ENCODE measurements around the gene SLC16A5. TPM values are rescaled to one million over a fixed set of nuclear protein-coding genes. Genes with fewer than 3 reads are reported as not detected.
A peak's percentile ranks its signal among the peaks of the same experiment; 100 is the strongest.
"Not testable (repeated sequence)": the region's sequence is repeated elsewhere in the genome, so short reads cannot be mapped to it uniquely, and the experiment has no call there.

SLC16A5 gene
- total RNA-seq, 2 experiments from 2014 or later, result 6.0 to 6.5 TPM

DNA sequence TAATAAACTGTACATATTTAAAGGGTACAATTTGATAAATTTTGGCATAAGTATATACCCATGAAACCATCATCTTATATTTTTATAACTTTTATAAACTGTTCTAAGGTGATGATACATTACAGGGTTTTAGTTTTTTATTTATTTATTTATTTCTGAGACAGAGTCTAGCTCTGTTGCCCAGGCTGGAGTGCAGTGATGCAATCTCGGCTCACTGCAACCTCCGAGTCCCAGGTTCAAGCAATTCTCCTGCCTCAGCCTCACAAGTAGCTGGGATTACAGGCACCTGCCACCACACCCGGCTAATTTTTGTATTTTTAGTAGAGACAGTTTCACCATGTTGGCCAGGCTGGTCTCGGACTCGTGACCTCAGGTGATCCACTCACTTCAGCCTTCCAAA, 40.2 kb downstream of the SLC16A5 start:
- H3K27ac Mint-ChIP-seq; intact Hi-C loops (cut with DNase I, micrococcal nuclease); H3K9me3 Mint-ChIP-seq (ENCODE audit: low read depth); H3K27me3 Mint-ChIP-seq; DNase-seq; ATAC-seq; POLR2A ChIA-PET; H3K4me3 Mint-ChIP-seq: not testable (repeated sequence)
- Mint-ChIP-seq H3K36me3 (ENCODE audit: low read depth) (peaks cover 26% of the 10 kb centered on the region), H3K4me1 (peaks cover 38% of the 10 kb centered on the region)
- CTCF ChIA-PET, result interaction anchor here (0.8 to 7.0 kb wide), 4 partner anchors 12 to 1601 kb away, joined by 3 to 72 read pairs (median 30); no protein-coding TSS in a partner anchor

- ChIA-PET POLR2A (no interaction called here), CTCF (interaction anchor here (1.4 to 7.0 kb wide), 3 partner anchors 13 to 167 kb away, joined by 5 to 72 read pairs (median 6); no protein-coding TSS in a partner anchor)
- no peaks in the 10 kb centered on the region for H3K9me3 Mint-ChIP-seq (ENCODE audit: low read depth)
- ATAC-seq (no peak), DNase-seq (no peak)
- no peak overlapping the region for H3K27ac Mint-ChIP-seq
- H3K4me3 Mint-ChIP-seq, result no peak overlapping the region
- H3K4me1 Mint-ChIP-seq, result peaks cover 34% of the 10 kb centered on the region
- peaks cover 25% of the 10 kb centered on the region for H3K36me3 Mint-ChIP-seq (ENCODE audit: low read depth)
- intact Hi-C loops (cut with DNase I, micrococcal nuclease), result no loop called here
- no peaks in the 10 kb centered on the region for H3K27me3 Mint-ChIP-seq
Observed at GRCh38 chr17:75128694-75129505, 41.1 kb downstream of the SLC16A5 start.

DNA sequence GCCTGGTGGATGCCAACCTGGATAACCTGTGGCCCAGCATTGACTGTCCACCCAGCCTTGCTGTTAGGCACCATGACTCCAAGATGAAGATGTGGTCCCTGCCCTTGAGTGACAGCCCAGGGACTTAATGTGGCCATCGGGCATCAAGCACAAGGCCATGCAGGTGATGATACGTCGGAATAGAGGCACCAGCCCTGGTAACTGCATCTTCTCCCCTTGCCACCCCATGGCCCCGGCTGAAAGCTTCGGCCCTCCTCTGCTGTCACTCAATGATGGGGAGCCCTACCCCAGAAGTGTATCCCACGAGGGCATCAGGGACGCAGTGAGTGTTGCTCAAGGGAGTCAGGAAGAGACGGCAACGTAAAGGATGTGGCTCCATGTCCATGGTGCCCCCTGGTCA, 41.8 kb downstream of the SLC16A5 start:
- ATAC-seq (no peak), DNase-seq (no peak)
- intact Hi-C loops (cut with DNase I, micrococcal nuclease), result no loop called here
- Mint-ChIP-seq H3K4me1 (peaks cover 27% of the 10 kb centered on the region), H3K36me3 (ENCODE audit: low read depth) (peaks cover 20% of the 10 kb centered on the region), H3K27me3 (no peaks in the 10 kb centered on the region), H3K27ac (no peak overlapping the region), H3K9me3 (ENCODE audit: low read depth) (no peaks in the 10 kb centered on the region), H3K4me3 (peak overlapping the region; percentile 51)
- ChIA-PET CTCF (interaction anchor here (0.7 to 7.0 kb wide), 8 partner anchors 11 to 168 kb away, joined by 3 to 72 read pairs (median 4); partner anchors contain the start of gene ARMC7), POLR2A (no interaction called here)

DNA sequence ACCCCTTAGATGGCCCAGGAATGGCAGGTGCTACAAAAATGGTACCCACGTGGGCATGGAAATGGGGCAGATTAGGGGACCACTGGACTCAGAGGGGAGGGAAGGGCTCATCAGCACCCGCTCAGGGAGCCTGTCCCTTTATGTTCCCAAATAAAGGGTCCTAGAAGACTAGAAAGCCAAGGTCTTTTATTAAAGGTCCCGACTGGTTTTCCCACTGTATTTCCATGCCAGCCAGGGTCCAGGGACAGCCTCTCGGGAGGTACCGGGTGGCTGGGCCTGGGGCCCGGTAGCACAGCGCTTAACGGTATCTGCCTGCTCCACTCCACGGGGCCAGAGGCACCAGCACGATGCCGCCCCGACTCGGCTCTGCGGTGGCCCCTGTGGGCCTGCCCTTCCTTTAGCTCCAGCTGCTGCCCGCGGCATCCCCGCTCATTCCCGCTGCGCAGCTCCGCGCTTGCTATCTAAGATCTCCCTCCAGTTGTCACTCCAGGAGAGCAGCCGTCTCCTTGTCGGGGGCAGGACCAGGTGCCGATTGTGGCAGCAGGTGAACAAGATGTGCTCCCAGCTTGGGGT, 42.4 kb downstream of the SLC16A5 start:
- peaks cover 19% of the 10 kb centered on the region for H3K36me3 Mint-ChIP-seq (ENCODE audit: low read depth)
- ATAC-seq, result no peak
- intact Hi-C loops (cut with DNase I, micrococcal nuclease), result loop anchor here (5.0 kb wide), 2 partner anchors 63 to 168 kb away; no protein-coding TSS in a partner anchor

GRCh38 chr17:75130632-75131277, 43.0 kb downstream of the SLC16A5 start:
- POLR2A ChIA-PET, result interaction anchor here (0.5 to 1.8 kb wide), 5 partner anchors 14 to 207 kb away, joined by 3 to 9 read pairs (median 4); partner anchors contain the start of gene JPT1
- Mint-ChIP-seq H3K36me3 (ENCODE audit: low read depth) (peaks cover 19% of the 10 kb centered on the region), H3K27me3 (no peaks in the 10 kb centered on the region)

More for the DNA sequence above, 42.4 kb downstream of the SLC16A5 start:
- Mint-ChIP-seq H3K9me3 (ENCODE audit: low read depth) (no peaks in the 10 kb centered on the region), H3K4me1 (peaks cover 22% of the 10 kb centered on the region), H3K4me3 (peak overlapping the region; percentile 83), H3K27me3 (no peaks in the 10 kb centered on the region), H3K27ac (peak overlapping the region; percentile 90)
- ChIA-PET POLR2A (interaction anchor here (1.1 to 1.8 kb wide), 2 partner anchors 16 to 24 kb away, joined by 4 to 8 read pairs; partner anchors contain the start of gene JPT1), CTCF (interaction anchor here (0.7 to 7.0 kb wide), 13 partner anchors 10 to 168 kb away, joined by 3 to 72 read pairs (median 4); partner anchors contain the start of genes ARMC7, GGA3 and MRPS7)
- DNase-seq, result no peak

DNA sequence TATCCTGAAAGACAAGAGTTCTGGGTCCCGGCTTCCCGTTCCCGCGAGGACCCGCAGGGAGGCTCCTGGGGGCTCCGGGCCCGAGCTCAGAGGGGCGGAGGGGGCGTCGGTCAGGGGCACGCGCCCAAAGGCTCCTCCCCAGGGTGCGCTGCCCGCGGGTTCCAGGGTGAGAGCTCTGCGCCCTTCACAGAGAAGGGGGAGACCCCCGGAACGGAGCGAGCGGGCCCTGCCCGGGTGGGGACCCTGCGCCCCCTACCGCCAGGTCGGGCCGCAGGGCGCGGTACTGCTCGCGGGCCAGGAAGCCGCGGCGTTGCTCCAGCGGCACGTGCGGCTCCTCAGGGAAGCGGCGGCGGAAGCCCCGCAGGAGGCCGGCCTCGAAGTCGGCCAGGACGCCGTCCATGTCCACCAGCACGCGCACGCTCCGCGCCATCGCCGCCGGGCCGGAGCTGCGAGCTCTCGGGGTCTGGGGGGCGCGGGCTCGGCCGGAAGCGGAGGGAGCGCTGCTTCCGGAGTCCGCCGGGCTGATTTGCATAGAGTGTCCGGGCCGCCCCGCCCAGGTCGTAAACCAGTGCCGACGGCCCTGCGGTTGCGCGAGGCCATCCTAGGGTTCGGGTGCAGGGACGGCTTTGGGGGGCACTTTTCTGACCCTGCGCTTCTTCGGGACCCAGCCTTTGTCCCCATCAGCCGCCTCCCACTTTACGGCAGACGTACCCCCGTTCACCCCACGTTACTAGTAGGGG, 43.7 kb downstream of the SLC16A5 start, which contains the start of gene NT5C:
Gene NT5C, minus strand, starts transcription at position 465 of the 740 bp plus-strand sequence. Its CDS starts 35 bp downstream, at position 430.
- ChIA-PET POLR2A (interaction anchor here (0.5 to 1.8 kb wide), 5 partner anchors 13 to 207 kb away, joined by 3 to 9 read pairs (median 4); partner anchors contain the start of gene JPT1), CTCF (interaction anchor here (0.6 to 7.0 kb wide), 22 partner anchors 11 to 281 kb away, joined by 3 to 72 read pairs (median 4); partner anchors contain the start of genes ARMC7, GGA3 and MRPS7)
- peak within 1 kb of the TSS; percentile 90 for H3K27ac Mint-ChIP-seq
- H3K4me3 Mint-ChIP-seq, result peak within 1 kb of the TSS; percentile 83
- peaks cover 23% of the 10 kb centered on the region for H3K36me3 Mint-ChIP-seq (ENCODE audit: low read depth)
- no peaks in the 10 kb centered on the region for H3K9me3 Mint-ChIP-seq (ENCODE audit: low read depth)
- H3K4me1 Mint-ChIP-seq, result peaks cover 11% of the 10 kb centered on the region
- DNase-seq (peak; percentile 84), ATAC-seq (peak; percentile 82)
- H3K27me3 Mint-ChIP-seq, result no peaks in the 10 kb centered on the region
- intact Hi-C loops (cut with DNase I, micrococcal nuclease), result loop anchor here (1.0 to 5.0 kb wide), 8 partner anchors 17 to 169 kb away; partner anchors contain the start of genes ARMC7 (in 1 of the 2), GGA3 (in 1 of the 2), JPT1 (in 1 of the 2) and MRPS7 (in 1 of the 2)

More at GRCh38 chr17:75130632-75131277, 43.0 kb downstream of the SLC16A5 start:
- CTCF ChIA-PET, result interaction anchor here (0.6 to 7.0 kb wide), 18 partner anchors 10 to 282 kb away, joined by 3 to 72 read pairs (median 4); partner anchors contain the start of genes ARMC7, GGA3 and MRPS7
- Mint-ChIP-seq H3K9me3 (ENCODE audit: low read depth) (no peaks in the 10 kb centered on the region), H3K4me1 (peaks cover 17% of the 10 kb centered on the region), H3K4me3 (peak overlapping the region; percentile 83), H3K27ac (peak overlapping the region; percentile 90)
- ATAC-seq (peak; percentile 54), DNase-seq (peak; percentile 71)
- intact Hi-C loops (cut with DNase I, micrococcal nuclease), result loop anchor here (1.0 to 5.0 kb wide), 8 partner anchors 16 to 168 kb away; partner anchors contain the start of genes ARMC7 (in 1 of the 2), GGA3 (in 1 of the 2), JPT1 (in 1 of the 2) and MRPS7 (in 1 of the 2)

- H3K36me3 Mint-ChIP-seq (ENCODE audit: low read depth), result peaks cover 27% of the 10 kb centered on the region
- not testable (repeated sequence) for DNase-seq
Observed at GRCh38 chr17:75132018-75133000, 44.6 kb downstream of the SLC16A5 start.

GRCh38 chr17:75133001-75133400, 45.2 kb downstream of the SLC16A5 start:
- DNase-seq (no peak), ATAC-seq (no peak)
- peaks cover 11% of the 10 kb centered on the region for H3K4me1 Mint-ChIP-seq
- ChIA-PET CTCF (interaction anchor here (0.6 to 7.0 kb wide), 8 partner anchors 17 to 173 kb away, joined by 3 to 72 read pairs (median 4); no protein-coding TSS in a partner anchor), POLR2A (interaction anchor here (0.7 kb wide), 1 partner anchor 29 kb away, joined by 3 read pairs; no protein-coding TSS in a partner anchor)
- H3K9me3 Mint-ChIP-seq (ENCODE audit: low read depth), result no peaks in the 10 kb centered on the region
- H3K36me3 Mint-ChIP-seq (ENCODE audit: low read depth), result peaks cover 27% of the 10 kb centered on the region
- no peak overlapping the region for H3K4me3 Mint-ChIP-seq
- intact Hi-C loops (cut with DNase I, micrococcal nuclease), result loop anchor here (5.0 kb wide), 2 partner anchors 66 to 171 kb away; no protein-coding TSS in a partner anchor
- no peak overlapping the region for H3K27ac Mint-ChIP-seq
- H3K27me3 Mint-ChIP-seq, result no peaks in the 10 kb centered on the region

More at GRCh38 chr17:75132018-75133000, 44.6 kb downstream of the SLC16A5 start:
- Mint-ChIP-seq H3K4me1 (peaks cover 11% of the 10 kb centered on the region), H3K27ac (peak overlapping the region; percentile 89), H3K4me3 (peak overlapping the region; percentile 83)
- ChIA-PET POLR2A (interaction anchor here (1.1 to 1.8 kb wide), 3 partner anchors 12 to 171 kb away, joined by 3 to 8 read pairs (median 4); no protein-coding TSS in a partner anchor), CTCF (interaction anchor here (0.6 to 7.0 kb wide), 18 partner anchors 12 to 172 kb away, joined by 3 to 72 read pairs (median 4); partner anchors contain the start of gene ARMC7)
- intact Hi-C loops (cut with DNase I, micrococcal nuclease), result loop anchor here (5.0 kb wide), 2 partner anchors 65 to 170 kb away; no protein-coding TSS in a partner anchor
- H3K27me3 Mint-ChIP-seq; ATAC-seq; H3K9me3 Mint-ChIP-seq (ENCODE audit: low read depth): not testable (repeated sequence)
